ENCODE results near the gene CYP24A1.

Gene CYP24A1

DNA sequence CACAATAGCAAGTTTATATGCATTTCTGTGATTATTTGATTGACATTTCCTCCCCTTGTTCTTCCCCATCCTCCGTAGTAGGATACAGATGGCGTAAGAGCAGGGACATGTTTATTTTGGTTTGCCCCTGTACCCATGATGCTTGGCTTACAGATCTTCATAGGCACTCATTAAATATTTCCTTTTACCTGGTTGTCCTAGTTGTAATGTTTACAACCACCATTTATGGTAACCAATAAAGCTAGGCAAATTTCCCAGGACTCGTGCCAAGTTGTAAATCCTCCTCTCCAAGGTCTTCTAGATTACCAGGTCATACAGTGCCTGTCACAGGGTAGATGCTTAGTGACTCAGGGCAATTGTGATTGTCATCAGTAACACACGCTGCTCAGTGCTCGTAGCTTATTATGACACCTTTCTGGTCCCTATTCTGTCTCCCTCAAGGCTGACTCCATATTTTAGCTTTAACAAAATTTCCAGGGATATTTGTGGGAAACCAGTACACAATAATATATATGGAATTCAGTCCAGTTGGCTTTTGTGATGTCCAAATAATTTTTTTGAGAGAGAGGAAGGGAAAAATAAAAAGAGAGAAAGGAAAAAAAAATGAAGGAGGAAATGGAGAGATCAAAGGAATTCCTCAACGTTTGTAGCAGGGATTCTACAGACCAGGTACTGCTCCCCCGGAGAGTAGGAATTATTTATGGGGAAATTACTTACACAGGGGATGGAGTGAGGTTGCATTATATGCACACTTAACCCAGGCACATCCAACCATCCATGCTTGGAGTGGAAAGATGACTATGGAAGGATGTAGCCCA, 24.6 kb downstream of the CYP24A1 start:
- in situ Hi-C loops (cut with MboI; ENCODE audit: low sequenced_read_pairs, unreplicated experiment), result no loop called here
- no peak for DNase-seq (ENCODE audit: low spot score)

DNA sequence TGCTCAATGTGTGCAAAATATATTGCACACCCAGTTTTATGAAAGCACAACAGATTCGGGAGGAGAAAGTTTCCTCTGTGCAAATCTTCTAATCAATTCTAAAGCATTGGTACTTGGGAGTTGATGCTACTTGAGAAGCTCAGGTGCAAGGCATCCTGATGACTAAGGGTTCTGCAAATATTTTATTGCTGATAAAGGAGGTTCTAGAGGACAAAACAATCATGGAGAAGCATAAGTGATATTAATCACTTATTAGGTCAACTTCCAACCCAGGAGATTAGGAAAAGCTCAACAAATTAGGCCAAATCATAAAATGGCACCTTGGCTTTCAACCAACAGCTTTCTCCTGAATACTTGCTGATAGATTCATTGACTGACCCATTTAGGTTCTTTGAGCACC, 27.1 kb downstream of the CYP24A1 start:
- in situ Hi-C loops (cut with MboI; ENCODE audit: low sequenced_read_pairs, unreplicated experiment), result no loop called here
- TF ChIP-seq, protein P1, sequence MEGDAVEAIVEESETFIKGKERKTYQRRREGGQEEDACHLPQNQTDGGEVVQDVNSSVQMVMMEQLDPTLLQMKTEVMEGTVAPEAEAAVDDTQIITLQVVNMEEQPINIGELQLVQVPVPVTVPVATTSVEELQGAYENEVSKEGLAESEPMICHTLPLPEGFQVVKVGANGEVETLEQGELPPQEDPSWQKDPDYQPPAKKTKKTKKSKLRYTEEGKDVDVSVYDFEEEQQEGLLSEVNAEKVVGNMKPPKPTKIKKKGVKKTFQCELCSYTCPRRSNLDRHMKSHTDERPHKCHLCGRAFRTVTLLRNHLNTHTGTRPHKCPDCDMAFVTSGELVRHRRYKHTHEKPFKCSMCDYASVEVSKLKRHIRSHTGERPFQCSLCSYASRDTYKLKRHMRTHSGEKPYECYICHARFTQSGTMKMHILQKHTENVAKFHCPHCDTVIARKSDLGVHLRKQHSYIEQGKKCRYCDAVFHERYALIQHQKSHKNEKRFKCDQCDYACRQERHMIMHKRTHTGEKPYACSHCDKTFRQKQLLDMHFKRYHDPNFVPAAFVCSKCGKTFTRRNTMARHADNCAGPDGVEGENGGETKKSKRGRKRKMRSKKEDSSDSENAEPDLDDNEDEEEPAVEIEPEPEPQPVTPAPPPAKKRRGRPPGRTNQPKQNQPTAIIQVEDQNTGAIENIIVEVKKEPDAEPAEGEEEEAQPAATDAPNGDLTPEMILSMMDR (IDR thresholded peaks at IDR 0.05; ENCODE audit: borderline replicate concordance, control extremely low read depth, extremely low read depth, insufficient read depth, missing control alignments), result no peak
- DNase-seq (ENCODE audit: low spot score), result no peak

More for the DNA sequence above, 24.6 kb downstream of the CYP24A1 start:
- TF ChIP-seq, protein P1 (IDR thresholded peaks at IDR 0.05; ENCODE audit: borderline replicate concordance, control extremely low read depth, extremely low read depth, insufficient read depth, missing control alignments), result no peak

DNA sequence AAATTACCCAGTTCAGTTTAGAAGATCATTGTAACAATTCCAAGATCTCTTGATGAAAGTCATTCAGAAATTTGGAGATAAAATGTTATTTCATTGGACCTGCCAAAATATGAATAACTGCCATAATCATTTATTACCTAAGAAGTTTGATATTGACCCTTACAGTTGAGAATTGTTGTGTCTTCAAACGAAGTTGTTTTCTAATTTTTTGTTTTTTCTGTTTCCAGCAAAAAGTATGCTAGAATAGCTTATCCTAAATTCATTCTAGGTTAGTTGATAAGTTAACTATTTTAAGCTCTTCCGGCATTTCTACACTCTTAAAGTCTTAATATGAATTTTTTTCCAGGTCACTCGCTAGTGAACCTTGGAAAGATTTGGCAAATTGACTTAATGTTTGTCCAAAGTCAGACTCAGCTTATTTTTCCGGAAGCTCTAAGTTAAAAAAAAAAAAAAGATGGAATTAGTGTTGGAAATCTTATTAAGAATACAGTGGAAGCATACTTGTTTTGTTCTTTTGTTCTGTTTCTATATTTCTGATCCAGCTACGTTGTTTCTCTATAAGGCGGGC, 28.9 kb downstream of the CYP24A1 start:
- in situ Hi-C loops (cut with MboI; ENCODE audit: low sequenced_read_pairs, unreplicated experiment), result no loop called here
- DNase-seq (ENCODE audit: low spot score), result no peak
- TF ChIP-seq, protein P1 (IDR thresholded peaks at IDR 0.05; ENCODE audit: borderline replicate concordance, control extremely low read depth, extremely low read depth, insufficient read depth, missing control alignments), result no peak

DNA sequence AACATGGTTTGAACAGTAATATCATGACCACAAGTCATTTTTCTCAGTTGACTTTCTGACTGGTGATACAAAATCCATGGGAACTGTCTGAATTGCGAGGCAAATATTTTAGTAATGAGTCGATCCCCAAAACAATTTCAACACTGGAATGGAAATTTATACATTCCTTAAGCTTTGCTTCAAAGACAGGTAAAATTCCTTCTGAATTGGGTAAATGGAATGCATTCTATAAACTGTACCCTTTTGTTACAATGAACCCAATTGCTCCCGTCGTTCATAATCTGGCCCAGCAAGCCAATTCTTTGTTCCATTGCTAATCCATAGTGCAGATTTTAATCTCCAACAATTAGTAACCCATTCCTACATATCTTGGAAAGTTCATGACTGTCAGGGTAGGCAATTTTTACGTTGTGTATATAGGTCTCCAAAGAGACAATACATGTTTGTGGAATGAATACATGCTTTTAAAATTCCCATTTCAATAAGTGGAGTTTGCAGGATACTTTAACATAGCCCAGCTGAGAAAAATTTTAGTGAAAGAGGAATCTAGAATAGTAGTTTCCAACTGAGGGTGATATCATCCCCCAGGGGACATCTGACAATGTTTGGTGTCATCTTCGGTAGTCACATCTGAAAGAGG, 32.7 kb downstream of the CYP24A1 start:
- in situ Hi-C loops (cut with MboI; ENCODE audit: low sequenced_read_pairs, unreplicated experiment), result no loop called here
- TF ChIP-seq, protein P1 (IDR thresholded peaks at IDR 0.05; ENCODE audit: borderline replicate concordance, control extremely low read depth, extremely low read depth, insufficient read depth, missing control alignments), result no peak
- DNase-seq (ENCODE audit: low spot score), result no peak

DNA sequence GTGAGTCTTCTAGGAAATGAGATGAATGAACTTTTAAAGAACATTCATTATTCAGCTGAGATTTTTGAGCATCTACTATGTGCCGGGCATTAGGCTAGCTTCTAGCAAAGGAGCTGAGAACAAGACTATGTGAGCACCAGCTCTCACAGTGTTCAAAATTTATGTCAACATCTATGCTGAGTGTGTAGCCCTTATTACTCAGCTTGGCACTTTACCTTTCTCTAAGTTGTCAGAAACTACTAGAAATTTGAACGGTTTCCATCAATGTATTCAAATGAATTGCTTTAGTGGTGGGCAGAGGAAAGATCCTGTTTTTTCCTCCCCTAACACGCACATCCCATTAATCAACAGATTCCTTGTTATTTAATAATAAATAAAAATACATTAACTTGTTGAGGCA, 33.3 kb downstream of the CYP24A1 start:
- in situ Hi-C loops (cut with MboI; ENCODE audit: low sequenced_read_pairs, unreplicated experiment), result no loop called here
- no peak for DNase-seq (ENCODE audit: low spot score)
- TF ChIP-seq, protein P1 (IDR thresholded peaks at IDR 0.05; ENCODE audit: borderline replicate concordance, control extremely low read depth, extremely low read depth, insufficient read depth, missing control alignments), result no peak

- TF ChIP-seq, protein P1 (IDR thresholded peaks at IDR 0.05; ENCODE audit: borderline replicate concordance, control extremely low read depth, extremely low read depth, insufficient read depth, missing control alignments), result no peak
- in situ Hi-C loops (cut with MboI; ENCODE audit: low sequenced_read_pairs, unreplicated experiment), result no loop called here
- no peak for DNase-seq (ENCODE audit: low spot score)
Observed at GRCh38 chr20:54140067-54140466, 33.7 kb downstream of the CYP24A1 start.

All from GM13976 (cell line).